GM18858 (cell line): ENCODE results near the gene SRR.

ENCODE experiments used
- ATAC-seq: cut with Tn5 transposase; IDR thresholded peaks from one replicate; pipeline ENCODE4 v1.9.1; 2021; ENCODE audit not compliant: unreplicated experiment

The SRR gene

GRCh38 chr17:2369551-2370210, 65.9 kb downstream of the SRR start:
- no peak for ATAC-seq

- no peak for ATAC-seq
Observed at GRCh38 chr17:2370211-2370589, 66.5 kb downstream of the SRR start.

- ATAC-seq: no peak
Observed at GRCh38 chr17:2371183-2372130, 67.7 kb downstream of the SRR start.

GRCh38 chr17:2372180-2372579, 68.4 kb downstream of the SRR start:
- ATAC-seq: no peak

GRCh38 chr17:2372681-2373080, 68.9 kb downstream of the SRR start:
- no peak for ATAC-seq

GRCh38 chr17:2373179-2373578, 69.4 kb downstream of the SRR start:
- ATAC-seq: no peak
